ENCODE measurements around the gene HHATL. TPM values are rescaled to one million over a fixed set of nuclear protein-coding genes. Genes with fewer than 3 reads are reported as not detected.

The HHATL gene
- total and polyA plus RNA-seq, 2 of the 8 experiments (the other 6 are each of a cell fraction or from before 2014, with no cell fraction given): 0.18 TPM; not detected in 1

DNA sequence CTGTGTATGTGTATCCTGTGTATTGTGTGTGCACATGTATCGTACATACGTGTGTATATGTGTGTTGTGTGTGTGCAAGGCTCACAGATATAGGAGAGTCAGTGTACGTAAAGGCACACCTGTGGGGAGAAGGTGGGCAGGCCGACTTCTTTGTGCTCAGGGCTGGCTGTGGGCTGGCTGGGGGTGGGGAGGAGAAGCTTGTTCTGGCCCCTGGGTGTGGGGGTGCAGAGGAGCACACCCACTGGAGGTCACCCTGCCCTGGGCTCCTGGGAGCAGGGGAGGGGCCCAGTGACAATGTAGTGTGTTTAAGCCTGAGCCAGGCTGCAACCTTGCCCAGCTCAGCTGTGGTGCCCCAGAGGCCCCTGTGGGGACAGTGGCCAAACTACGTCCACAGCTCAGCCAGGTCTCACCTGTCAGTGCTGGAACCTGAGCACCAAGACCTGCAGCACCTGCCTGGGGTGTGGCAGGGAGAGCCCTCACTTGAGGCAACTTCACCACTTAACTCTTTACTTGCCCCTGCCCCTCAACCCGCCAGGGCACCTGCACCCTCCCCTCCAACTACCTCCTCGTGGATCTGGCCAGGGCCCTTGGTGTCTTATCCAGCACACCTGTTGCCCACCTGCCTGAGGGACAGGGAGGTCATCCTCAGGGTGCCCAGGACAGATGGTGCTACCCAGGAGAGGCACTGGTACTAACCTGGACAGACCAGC, 2.6 kb upstream of the HHATL start (continued):
- TF ChIP-seq, protein P1, sequence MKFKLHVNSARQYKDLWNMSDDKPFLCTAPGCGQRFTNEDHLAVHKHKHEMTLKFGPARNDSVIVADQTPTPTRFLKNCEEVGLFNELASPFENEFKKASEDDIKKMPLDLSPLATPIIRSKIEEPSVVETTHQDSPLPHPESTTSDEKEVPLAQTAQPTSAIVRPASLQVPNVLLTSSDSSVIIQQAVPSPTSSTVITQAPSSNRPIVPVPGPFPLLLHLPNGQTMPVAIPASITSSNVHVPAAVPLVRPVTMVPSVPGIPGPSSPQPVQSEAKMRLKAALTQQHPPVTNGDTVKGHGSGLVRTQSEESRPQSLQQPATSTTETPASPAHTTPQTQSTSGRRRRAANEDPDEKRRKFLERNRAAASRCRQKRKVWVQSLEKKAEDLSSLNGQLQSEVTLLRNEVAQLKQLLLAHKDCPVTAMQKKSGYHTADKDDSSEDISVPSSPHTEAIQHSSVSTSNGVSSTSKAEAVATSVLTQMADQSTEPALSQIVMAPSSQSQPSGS (IDR thresholded peaks at IDR 0.05; ENCODE audit: low read length): no peak
- TF ChIP-seq JUND (IDR thresholded peaks at IDR 0.05; ENCODE audit: low read length) (no peak), SP1 (IDR thresholded peaks at IDR 0.05; ENCODE audit: low read depth, low read length) (no peak), GABPA (IDR thresholded peaks at IDR 0.05; ENCODE audit: borderline replicate concordance, insufficient read depth, low read length) (no peak), EGR1 (IDR thresholded peaks at IDR 0.05; ENCODE audit: borderline replicate concordance, low read depth, low read length) (no peak), HDAC6 (IDR thresholded peaks at IDR 0.05; ENCODE audit: low read depth, low read length) (no peak), RBBP5 (IDR thresholded peaks at IDR 0.05; ENCODE audit: borderline replicate concordance, low read depth, low read length) (no peak)
